Calu3 (cell line): ENCODE results near the gene UNC119B. TPM values are rescaled to one million over a fixed set of nuclear protein-coding genes. Genes with fewer than 3 reads are reported as not detected.

ENCODE experiments used
- Bru-seq: library from RNA; stranded (reverse); fragments of 400-500 nt; gene quantifications from one replicate; lab custom pipeline; 2021; lab: Mats Ljungman, UMichigan
- BruChase-seq, 2 experiments: library from RNA; stranded (reverse); fragments of 400-500 nt; gene quantifications; one replicate each; lab custom pipeline; 2021; lab: Mats Ljungman, UMichigan
- BruUV-seq: library from RNA; stranded (reverse); fragments of 400-500 nt; replicated peaks from 2 replicates; lab custom pipeline; 2021; lab: Mats Ljungman, UMichigan
- CTCF ChIA-PET: fragments of 300-600 bp; sonication (Branson Sonifier 250); formaldehyde crosslinking; loops from one replicate; lab custom pipeline; 2022; ENCODE audit warnings: antibody characterized with exemption; lab: Charles Lee
- DNase-seq: peaks from one replicate; pipeline ENCODE4 v3.0.0; 2022
- H3K27ac Mint-ChIP-seq: one replicate; pipeline ENCODE4 v1.8.0; 2022; ENCODE audit warnings: mixed read lengths; ENCODE audit not compliant: unreplicated experiment
- H3K27me3 Mint-ChIP-seq: one replicate; pipeline ENCODE4 v1.8.0; 2022; ENCODE audit warnings: mixed read lengths; ENCODE audit not compliant: unreplicated experiment
- H3K36me3 Mint-ChIP-seq: one replicate; pipeline ENCODE4 v1.8.0; 2022; ENCODE audit warnings: mild to moderate bottlenecking, moderate library complexity, mixed read lengths; ENCODE audit not compliant: insufficient read depth, unreplicated experiment
- H3K4me1 Mint-ChIP-seq: one replicate; pipeline ENCODE4 v1.8.0; 2022; ENCODE audit warnings: mild to moderate bottlenecking, low read depth, mixed read lengths; ENCODE audit not compliant: unreplicated experiment
- H3K4me3 Mint-ChIP-seq: one replicate; pipeline ENCODE4 v1.8.0; 2022; ENCODE audit warnings: mild to moderate bottlenecking, low read depth, moderate library complexity, mixed read lengths; ENCODE audit not compliant: unreplicated experiment
- H3K9me3 Mint-ChIP-seq: one replicate; pipeline ENCODE4 v1.8.0; 2022; ENCODE audit warnings: low read depth, mixed read lengths; ENCODE audit not compliant: unreplicated experiment
- intact Hi-C: fragments of 100-400 bp; cut with micrococcal nuclease; formaldehyde crosslinking; loops from one replicate; pipeline ENCODE4 v1.10.0; 2022; ENCODE audit not compliant: unreplicated experiment
- long read RNA-seq: library from polyadenylated mRNA; stranded (forward); transcript quantifications from one replicate; pipeline ENCODE4 v2.0.0, GENCODE V29; 2022
- total RNA-seq: library from RNA; stranded (reverse); gene quantifications from 2 replicates; pipeline ENCODE4 v1.2.3, GENCODE V29; 2022
- TF ChIP-seq, protein P1 (sequence below): fragments of 200-600 bp; IDR thresholded peaks from one replicate; pipeline ENCODE4 v1.8.0; 2022; ENCODE audit warnings: antibody characterized with exemption; ENCODE audit not compliant: unreplicated experiment

The UNC119B gene
- total RNA-seq = 31.6 and 33.5 TPM in 2 replicates
- percentile 80 among the genes with signal in this experiment for Bru-seq, nascent RNA
- percentile 91 among the genes with signal in this experiment for BruChase-seq, experiment 1, labeled RNA remaining after a 6-hour chase
- percentile 88 among the genes with signal in this experiment for BruChase-seq, experiment 2, labeled RNA remaining after a 2-hour chase
- long read RNA-seq, full-length matches to known transcripts = 6 of 7 reads
- long read RNA-seq, partial matches to known transcripts = 0 of 7 reads
- long read RNA-seq, other reads (novel, unspliced or antisense) = 1 of 7 reads

DNA sequence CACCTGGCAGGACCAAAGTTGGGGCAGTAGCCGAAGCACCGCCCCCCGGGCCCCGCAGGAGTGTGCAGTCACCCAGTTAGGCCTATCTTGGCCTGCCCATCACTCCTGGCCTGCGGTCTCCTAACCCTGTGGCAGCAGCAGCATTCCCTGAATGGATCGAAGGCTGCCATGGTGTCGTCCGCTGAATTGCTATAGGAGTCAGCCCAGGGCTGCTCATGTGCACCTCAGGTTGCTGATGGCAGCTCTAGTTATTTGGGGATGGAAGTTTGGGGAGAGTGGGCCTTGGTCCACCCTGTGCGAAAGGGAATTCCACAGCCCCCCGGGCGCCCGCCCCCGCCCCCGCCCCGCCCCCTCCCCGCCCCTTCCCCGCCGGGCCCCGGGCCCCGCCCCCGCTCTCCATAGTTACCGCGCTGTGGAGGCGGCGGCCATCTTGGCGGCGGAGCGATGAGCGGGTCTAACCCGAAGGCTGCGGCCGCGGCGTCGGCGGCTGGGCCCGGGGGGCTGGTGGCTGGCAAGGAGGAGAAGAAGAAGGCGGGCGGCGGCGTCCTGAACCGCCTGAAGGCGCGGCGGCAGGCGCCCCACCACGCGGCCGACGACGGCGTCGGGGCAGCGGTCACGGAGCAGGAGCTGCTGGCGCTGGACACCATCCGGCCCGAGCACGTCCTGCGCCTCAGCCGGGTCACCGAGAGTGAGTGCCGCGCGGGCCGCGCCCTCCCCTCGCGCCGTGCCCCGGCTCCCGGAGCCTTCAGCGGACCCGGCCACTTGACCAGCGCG is at the start of gene UNC119B:
Gene UNC119B, plus strand, starts transcription at position 428 of the 774 bp plus-strand sequence. Its CDS starts 17 bp downstream, at position 445.
- DNase-seq = peak; percentile 83
- Mint-ChIP-seq H3K4me3 (peak within 1 kb of the TSS; percentile 94), H3K27ac (peak within 1 kb of the TSS; percentile 85), H3K9me3 (no peaks in the 10 kb centered on the region), H3K4me1 (peaks cover 35% of the 10 kb centered on the region), H3K36me3 (peaks cover 47% of the 10 kb centered on the region), H3K27me3 (no peaks in the 10 kb centered on the region)
- intact Hi-C loops = loop anchor here (2.0 kb wide), 1 partner anchor 21 kb away; no protein-coding TSS in a partner anchor
- BruUV-seq = no TSS peak
- CTCF ChIA-PET = interaction anchor here (2.0 kb wide), 1 partner anchor 61 kb away, joined by 6 read pairs; no protein-coding TSS in a partner anchor
- TF ChIP-seq, protein P1, sequence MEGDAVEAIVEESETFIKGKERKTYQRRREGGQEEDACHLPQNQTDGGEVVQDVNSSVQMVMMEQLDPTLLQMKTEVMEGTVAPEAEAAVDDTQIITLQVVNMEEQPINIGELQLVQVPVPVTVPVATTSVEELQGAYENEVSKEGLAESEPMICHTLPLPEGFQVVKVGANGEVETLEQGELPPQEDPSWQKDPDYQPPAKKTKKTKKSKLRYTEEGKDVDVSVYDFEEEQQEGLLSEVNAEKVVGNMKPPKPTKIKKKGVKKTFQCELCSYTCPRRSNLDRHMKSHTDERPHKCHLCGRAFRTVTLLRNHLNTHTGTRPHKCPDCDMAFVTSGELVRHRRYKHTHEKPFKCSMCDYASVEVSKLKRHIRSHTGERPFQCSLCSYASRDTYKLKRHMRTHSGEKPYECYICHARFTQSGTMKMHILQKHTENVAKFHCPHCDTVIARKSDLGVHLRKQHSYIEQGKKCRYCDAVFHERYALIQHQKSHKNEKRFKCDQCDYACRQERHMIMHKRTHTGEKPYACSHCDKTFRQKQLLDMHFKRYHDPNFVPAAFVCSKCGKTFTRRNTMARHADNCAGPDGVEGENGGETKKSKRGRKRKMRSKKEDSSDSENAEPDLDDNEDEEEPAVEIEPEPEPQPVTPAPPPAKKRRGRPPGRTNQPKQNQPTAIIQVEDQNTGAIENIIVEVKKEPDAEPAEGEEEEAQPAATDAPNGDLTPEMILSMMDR = no peak

DNA sequence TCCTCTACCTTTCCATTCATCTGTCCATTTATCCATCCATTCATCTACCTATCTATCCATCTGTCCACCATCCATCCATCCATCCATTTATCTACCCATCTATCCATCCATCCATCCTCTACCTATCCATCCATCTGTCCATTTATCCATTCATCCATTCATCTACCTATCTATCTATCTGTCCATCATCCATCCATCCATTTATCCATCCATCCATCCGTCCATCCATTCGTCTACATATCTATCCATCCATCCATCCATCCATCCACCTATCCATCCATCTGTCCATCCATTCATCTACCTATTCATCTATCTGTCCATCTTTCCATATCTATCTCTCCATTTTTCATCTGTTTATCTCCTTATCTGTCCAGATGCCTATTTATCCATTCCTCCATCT is 48.8 kb upstream of the UNC119B start:
- H3K4me3 Mint-ChIP-seq = no peak overlapping the region
- H3K27me3 Mint-ChIP-seq = no peaks in the 10 kb centered on the region
- no peaks in the 10 kb centered on the region for H3K36me3 Mint-ChIP-seq
- H3K27ac Mint-ChIP-seq = no peak overlapping the region
- CTCF ChIA-PET = no interaction called here
- BruUV-seq = no TSS peak
- TF ChIP-seq, protein P1 = no peak
- intact Hi-C loops = no loop called here
- DNase-seq = no peak
- no peaks in the 10 kb centered on the region for H3K9me3 Mint-ChIP-seq
- H3K4me1 Mint-ChIP-seq = no peaks in the 10 kb centered on the region

DNA sequence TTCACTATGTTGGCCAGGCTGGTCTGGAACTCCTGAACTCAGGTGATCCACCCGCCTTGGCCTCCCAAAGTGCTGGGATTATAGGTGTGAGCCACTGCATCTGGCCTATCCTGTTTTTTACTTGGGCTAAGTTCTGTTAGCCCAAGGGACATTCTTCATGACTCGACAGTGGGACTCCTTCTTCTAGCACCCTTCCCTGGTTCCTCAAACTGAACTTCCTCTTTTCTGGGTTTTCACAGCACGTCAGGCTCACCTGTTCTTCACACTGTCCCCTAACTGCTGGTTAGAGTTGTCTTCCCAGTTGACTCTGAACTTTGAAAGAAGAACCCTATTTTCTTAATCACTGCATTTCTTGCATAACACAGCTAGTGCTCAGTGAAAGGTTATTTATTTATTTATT is 47.4 kb upstream of the UNC119B start:
- no peak overlapping the region for H3K27ac Mint-ChIP-seq
- no peaks in the 10 kb centered on the region for H3K36me3 Mint-ChIP-seq
- no peak overlapping the region for H3K4me3 Mint-ChIP-seq
- no peaks in the 10 kb centered on the region for H3K27me3 Mint-ChIP-seq
- BruUV-seq = no TSS peak
- TF ChIP-seq, protein P1 = no peak
- no peaks in the 10 kb centered on the region for H3K9me3 Mint-ChIP-seq
- no peaks in the 10 kb centered on the region for H3K4me1 Mint-ChIP-seq
- intact Hi-C loops = no loop called here
- CTCF ChIA-PET = interaction anchor here (1.4 kb wide), 1 partner anchor 13 kb away, joined by 5 read pairs; no protein-coding TSS in a partner anchor
- no peak for DNase-seq

DNA sequence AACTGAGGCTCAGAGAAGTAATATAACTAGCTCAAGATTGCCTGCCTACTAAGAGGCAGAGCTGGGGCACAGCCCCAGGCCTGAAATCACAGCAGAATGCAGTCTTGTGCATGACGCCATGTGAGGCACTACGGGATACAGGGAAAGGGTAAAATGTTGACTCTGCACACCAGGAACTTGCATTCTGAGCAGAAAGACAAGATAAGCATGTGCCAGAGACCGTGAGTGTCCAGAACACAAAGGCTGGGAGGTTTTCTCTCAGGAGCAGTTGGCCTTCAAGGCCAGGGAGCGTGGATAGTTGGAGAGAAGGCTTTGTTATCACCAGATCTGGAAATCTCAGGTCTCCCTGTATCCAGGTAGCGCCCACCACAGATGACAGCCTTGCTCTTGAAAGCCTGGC is 46.5 kb upstream of the UNC119B start:
- CTCF ChIA-PET = interaction anchor here (1.4 kb wide), 1 partner anchor 14 kb away, joined by 5 read pairs; no protein-coding TSS in a partner anchor

More for the DNA sequence above, 46.5 kb upstream of the UNC119B start:
- intact Hi-C loops = no loop called here
- Mint-ChIP-seq H3K4me3 (no peak overlapping the region), H3K4me1 (no peaks in the 10 kb centered on the region), H3K9me3 (no peaks in the 10 kb centered on the region), H3K36me3 (no peaks in the 10 kb centered on the region), H3K27me3 (no peaks in the 10 kb centered on the region), H3K27ac (no peak overlapping the region)
- BruUV-seq = no TSS peak
- no peak for DNase-seq
- TF ChIP-seq, protein P1 = no peak
